Gastroesophageal sphincter (tissue), 3 donors: ENCODE data around the gene MYO1D.

Experiments
- EP300 ChIP-seq: sonication (generic); formaldehyde crosslinking; IDR thresholded peaks from one replicate; pipeline ENCODE4 v1.6.1; 2017; ENCODE audit warnings: antibody characterized with exemption, mild to moderate bottlenecking
- POLR2A ChIP-seq, 2 donors: fragments of 450-650 bp; IDR thresholded peaks; one replicate each; pipeline ENCODE4 v1.6.1; 2017; ENCODE audit warnings: antibody characterized with exemption in 2 of 2, mild to moderate bottlenecking in 2 of 2, moderate library complexity in 1 of 2
- POLR2AphosphoS5 ChIP-seq: sonication (generic); formaldehyde crosslinking; IDR thresholded peaks from one replicate; pipeline ENCODE4 v1.6.1; 2017; ENCODE audit warnings: antibody characterized with exemption
- TF ChIP-seq, protein P1 (sequence below), 4 experiments: fragments of 200-600 bp in 2 of 4; fragments of 450-650 bp in 2 of 4; sonication (generic) in 1 of 4; IDR thresholded peaks; one replicate each; pipeline ENCODE4 v1.5.1; 2017 to 2019; ENCODE audit warnings: antibody characterized with exemption in 4 of 4, mild to moderate bottlenecking in 2 of 4, moderate library complexity in 2 of 4

DNA sequence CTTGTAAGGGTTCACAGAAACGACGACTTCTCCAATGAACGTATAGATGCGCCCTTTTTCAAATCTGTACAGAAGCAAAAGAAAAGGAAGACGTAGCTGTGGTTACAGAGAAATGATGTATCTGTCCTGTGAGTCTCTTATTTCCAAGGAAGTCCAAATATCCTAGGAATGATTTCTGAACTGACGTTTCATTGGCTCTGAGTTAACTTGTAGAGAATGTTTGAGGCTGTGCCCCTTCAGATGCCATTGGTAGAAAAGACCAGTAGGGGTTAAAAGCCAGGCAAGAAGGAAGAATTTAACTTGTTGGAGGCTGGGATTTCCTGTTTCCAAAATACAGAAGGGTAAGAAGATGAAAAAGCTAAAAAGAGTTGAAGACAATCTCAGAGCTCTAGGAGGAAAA lies 96.2 kb downstream of the MYO1D start:
- TF ChIP-seq, protein P1, sequence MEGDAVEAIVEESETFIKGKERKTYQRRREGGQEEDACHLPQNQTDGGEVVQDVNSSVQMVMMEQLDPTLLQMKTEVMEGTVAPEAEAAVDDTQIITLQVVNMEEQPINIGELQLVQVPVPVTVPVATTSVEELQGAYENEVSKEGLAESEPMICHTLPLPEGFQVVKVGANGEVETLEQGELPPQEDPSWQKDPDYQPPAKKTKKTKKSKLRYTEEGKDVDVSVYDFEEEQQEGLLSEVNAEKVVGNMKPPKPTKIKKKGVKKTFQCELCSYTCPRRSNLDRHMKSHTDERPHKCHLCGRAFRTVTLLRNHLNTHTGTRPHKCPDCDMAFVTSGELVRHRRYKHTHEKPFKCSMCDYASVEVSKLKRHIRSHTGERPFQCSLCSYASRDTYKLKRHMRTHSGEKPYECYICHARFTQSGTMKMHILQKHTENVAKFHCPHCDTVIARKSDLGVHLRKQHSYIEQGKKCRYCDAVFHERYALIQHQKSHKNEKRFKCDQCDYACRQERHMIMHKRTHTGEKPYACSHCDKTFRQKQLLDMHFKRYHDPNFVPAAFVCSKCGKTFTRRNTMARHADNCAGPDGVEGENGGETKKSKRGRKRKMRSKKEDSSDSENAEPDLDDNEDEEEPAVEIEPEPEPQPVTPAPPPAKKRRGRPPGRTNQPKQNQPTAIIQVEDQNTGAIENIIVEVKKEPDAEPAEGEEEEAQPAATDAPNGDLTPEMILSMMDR (IDR thresholded peaks at IDR 0.05): no peak
- no peak for TF ChIP-seq EP300
- TF ChIP-seq POLR2A (IDR thresholded peaks at IDR 0.05): no peak
- TF ChIP-seq POLR2AphosphoS5: no peak
